ENCODE results near the gene AGMO. TPM values are rescaled to one million over a fixed set of nuclear protein-coding genes. Genes with fewer than 3 reads are reported as not detected.
A peak's percentile ranks its signal among the peaks of the same experiment; 100 is the strongest.

AGMO gene
- total and polyA plus RNA-seq, 10 of the 15 experiments (the other 5 are each of a cell fraction or from before 2014, with no cell fraction given), result 0.11 to 0.29 TPM; not detected in 8

DNA sequence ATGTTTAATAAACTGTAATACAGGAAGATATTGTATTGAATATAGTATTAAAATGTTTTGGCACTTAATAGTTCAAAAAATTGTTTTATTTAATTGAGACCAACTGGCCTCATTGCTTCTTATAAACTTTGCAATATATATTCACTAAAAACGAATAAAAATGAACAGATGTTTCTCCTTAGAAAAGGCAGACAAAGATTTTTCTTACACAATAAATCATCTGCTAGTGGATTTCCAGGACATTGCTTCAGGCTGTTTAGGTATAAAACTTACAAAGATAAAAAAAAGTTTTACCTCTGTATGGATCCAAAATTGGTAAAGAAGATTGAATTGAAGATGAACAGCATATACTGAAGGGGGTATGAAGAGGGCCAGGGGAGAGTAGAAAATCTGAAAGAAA is 143.6 kb downstream of the AGMO start (continued):
- TF ChIP-seq NKRF (conservative IDR thresholded peaks at IDR 0.05), result no peak
- no peak for TF ChIP-seq CBFB (IDR thresholded peaks at IDR 0.05; ENCODE audit: low read depth)
- TF ChIP-seq IRF3 (IDR thresholded peaks at IDR 0.05), result no peak
- TF ChIP-seq ASH2L (IDR thresholded peaks at IDR 0.05; ENCODE audit: borderline replicate concordance, low read depth), result no peak
- TF ChIP-seq BMI1 (IDR thresholded peaks at IDR 0.05; ENCODE audit: borderline replicate concordance), result no peak
- TF ChIP-seq ESRRA (IDR thresholded peaks at IDR 0.05; ENCODE audit: low read length), result no peak
- TF ChIP-seq TCF12 (IDR thresholded peaks at IDR 0.05; ENCODE audit: low read depth, low read length), result no peak
- no peak for TF ChIP-seq SIN3A (IDR thresholded peaks at IDR 0.05; ENCODE audit: low read depth, low read length)
- no peak for TF ChIP-seq ZZZ3 (IDR thresholded peaks at IDR 0.05; ENCODE audit: control insufficient read depth, insufficient read length, low read depth)
- TF ChIP-seq SRF (IDR thresholded peaks at IDR 0.05; ENCODE audit: low read depth in 2 of 2, low read length in 2 of 2), result no peak

- H3K79me2 ChIP-seq (ENCODE audit: control insufficient read depth, insufficient read depth, low read length), result no peaks in the 10 kb centered on the region
- no peaks in the 10 kb centered on the region for H3K9me3 ChIP-seq (replicated peaks; ENCODE audit: control insufficient read depth, insufficient read depth, low read length)
- H3K4me1 ChIP-seq (ENCODE audit: control insufficient read depth, insufficient read depth, low read length), result no peaks in the 10 kb centered on the region
- H3K4me3 ChIP-seq, result no peak overlapping the region
- H3K4me2 ChIP-seq (ENCODE audit: control insufficient read depth, insufficient read depth), result no peak overlapping the region
- intact Hi-C loops (cut with micrococcal nuclease; ENCODE audit: unreplicated experiment) (no loop called here), in situ Hi-C loops (cut with MboI) (no loop called here)
- ChIA-PET POLR2A (interaction anchor here (1.1 kb wide), 1 partner anchor 164 kb away, joined by 3 read pairs; no protein-coding TSS in a partner anchor), SMC1A (ENCODE audit: uncharacterized antibody, unreplicated experiment) (no interaction called here), RAD21 (ENCODE audit: unreplicated experiment) (no interaction called here), CTCF (no interaction called here)
- H3K27me3 ChIP-seq (replicated peaks in 1 of 2; ENCODE audit: control insufficient read depth in 2 of 2, insufficient read depth in 2 of 2, low read length in 1 of 2), result no peaks in the 10 kb centered on the region
- H3K9ac ChIP-seq (ENCODE audit: control insufficient read depth, insufficient read depth, low read length), result no peak overlapping the region
- WGBS (ENCODE audit: insufficient coverage, insufficient replicate concordance, low lambda C conversion rate, missing lambda C conversion rate), result 40% methylated on average over 5 of the region's 5 CpGs
- H4K20me1 ChIP-seq (ENCODE audit: control insufficient read depth, insufficient read depth), result no peaks in the 10 kb centered on the region
- H3K27ac ChIP-seq (ENCODE audit: control insufficient read depth, insufficient read depth), result no peak overlapping the region
- no TSS peak for BruUV-seq (replicated peaks)
- DNase-seq (ENCODE audit: low read depth, low spot score), result no peak
- no peak for ATAC-seq
- peak; percentile 41 for FAIRE-seq
- H2AFZ ChIP-seq (ENCODE audit: control insufficient read depth, low read depth, low read length), result no peak overlapping the region
- no peaks in the 10 kb centered on the region for H3K36me3 ChIP-seq (ENCODE audit: control insufficient read depth in 2 of 2, insufficient read depth in 2 of 2, low read length in 1 of 2)
- TF ChIP-seq BCL11A (IDR thresholded peaks at IDR 0.05; ENCODE audit: low read depth, low read length) (no peak), TAF1 (IDR thresholded peaks at IDR 0.05; ENCODE audit: borderline replicate concordance, low read depth, low read length) (no peak), STAT3 (IDR thresholded peaks at IDR 0.05; ENCODE audit: low read depth, low read length) (no peak), ZZZ3 (IDR thresholded peaks at IDR 0.05; ENCODE audit: control insufficient read depth, insufficient read length, low read depth) (no peak), CHD1 (IDR thresholded peaks at IDR 0.05; ENCODE audit: low read depth, low read length) (no peak), ZSCAN29 (IDR thresholded peaks at IDR 0.05) (no peak), SMARCA5 (IDR thresholded peaks at IDR 0.05) (no peak)
- TF ChIP-seq, protein P1, sequence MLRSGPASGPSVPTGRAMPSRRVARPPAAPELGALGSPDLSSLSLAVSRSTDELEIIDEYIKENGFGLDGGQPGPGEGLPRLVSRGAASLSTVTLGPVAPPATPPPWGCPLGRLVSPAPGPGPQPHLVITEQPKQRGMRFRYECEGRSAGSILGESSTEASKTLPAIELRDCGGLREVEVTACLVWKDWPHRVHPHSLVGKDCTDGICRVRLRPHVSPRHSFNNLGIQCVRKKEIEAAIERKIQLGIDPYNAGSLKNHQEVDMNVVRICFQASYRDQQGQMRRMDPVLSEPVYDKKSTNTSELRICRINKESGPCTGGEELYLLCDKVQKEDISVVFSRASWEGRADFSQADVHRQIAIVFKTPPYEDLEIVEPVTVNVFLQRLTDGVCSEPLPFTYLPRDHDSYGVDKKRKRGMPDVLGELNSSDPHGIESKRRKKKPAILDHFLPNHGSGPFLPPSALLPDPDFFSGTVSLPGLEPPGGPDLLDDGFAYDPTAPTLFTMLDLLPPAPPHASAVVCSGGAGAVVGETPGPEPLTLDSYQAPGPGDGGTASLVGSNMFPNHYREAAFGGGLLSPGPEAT (IDR thresholded peaks at IDR 0.05; ENCODE audit: low read depth), result no peak
- TF ChIP-seq, protein P2, sequence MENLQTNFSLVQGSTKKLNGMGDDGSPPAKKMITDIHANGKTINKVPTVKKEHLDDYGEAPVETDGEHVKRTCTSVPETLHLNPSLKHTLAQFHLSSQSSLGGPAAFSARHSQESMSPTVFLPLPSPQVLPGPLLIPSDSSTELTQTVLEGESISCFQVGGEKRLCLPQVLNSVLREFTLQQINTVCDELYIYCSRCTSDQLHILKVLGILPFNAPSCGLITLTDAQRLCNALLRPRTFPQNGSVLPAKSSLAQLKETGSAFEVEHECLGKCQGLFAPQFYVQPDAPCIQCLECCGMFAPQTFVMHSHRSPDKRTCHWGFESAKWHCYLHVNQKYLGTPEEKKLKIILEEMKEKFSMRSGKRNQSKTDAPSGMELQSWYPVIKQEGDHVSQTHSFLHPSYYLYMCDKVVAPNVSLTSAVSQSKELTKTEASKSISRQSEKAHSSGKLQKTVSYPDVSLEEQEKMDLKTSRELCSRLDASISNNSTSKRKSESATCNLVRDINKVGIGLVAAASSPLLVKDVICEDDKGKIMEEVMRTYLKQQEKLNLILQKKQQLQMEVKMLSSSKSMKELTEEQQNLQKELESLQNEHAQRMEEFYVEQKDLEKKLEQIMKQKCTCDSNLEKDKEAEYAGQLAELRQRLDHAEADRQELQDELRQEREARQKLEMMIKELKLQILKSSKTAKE (IDR thresholded peaks at IDR 0.05; ENCODE audit: low read depth, poor library complexity, severe bottlenecking), result no peak
Observed at GRCh38 chr7:15417341-15417988, 144.3 kb downstream of the AGMO start.

Measured in GM12878 (cell line).